WTC11 (cell line): Measurements from ENCODE around the gene ID3. TPM values are rescaled to one million over a fixed set of nuclear protein-coding genes. Genes with fewer than 3 reads are reported as not detected.

ENCODE experiments used
- ATAC-seq: fragments of 200-7000 bp; cut with Tn5 transposase; 2 replicates; pipeline ENCODE4 v1.10.0; 2021; ENCODE audit warnings: mild to moderate bottlenecking, moderate library complexity
- CTCF ChIA-PET: fragments of 300-600 bp; sonication (Branson Sonifier 250); formaldehyde crosslinking; loops from one replicate; lab custom pipeline; 2021; ENCODE audit warnings: antibody characterized with exemption; lab: Charles Lee
- POLR2A ChIA-PET: fragments of 350-600 bp; sonication (Branson Sonifier 250); formaldehyde crosslinking; loops from one replicate; lab custom pipeline; 2021; ENCODE audit warnings: antibody characterized with exemption; lab: Charles Lee
- DNase-seq: peaks from one replicate; pipeline ENCODE4 v3.0.0; 2021; ENCODE audit warnings: low spot score
- H3K27ac Mint-ChIP-seq: 2 replicates; pipeline ENCODE4 v1.8.0; 2021; ENCODE audit warnings: mixed read lengths
- H3K27me3 Mint-ChIP-seq: 2 replicates; pipeline ENCODE4 v1.8.0; 2021; ENCODE audit warnings: low read depth, mild to moderate bottlenecking, moderate library complexity, mixed read lengths
- H3K36me3 Mint-ChIP-seq: 2 replicates; pipeline ENCODE4 v1.8.0; 2021; ENCODE audit warnings: mixed read lengths
- H3K4me1 Mint-ChIP-seq: 2 replicates; pipeline ENCODE4 v1.8.0; 2022; ENCODE audit warnings: mixed read lengths
- H3K4me3 Mint-ChIP-seq: 2 replicates; pipeline ENCODE4 v1.8.0; 2021; ENCODE audit warnings: mild to moderate bottlenecking, moderate library complexity, mixed read lengths
- H3K9me3 Mint-ChIP-seq: 2 replicates; pipeline ENCODE4 v1.8.0; 2021; ENCODE audit warnings: mixed read lengths
- ATF1 ChIP-seq: sonication (generic); formaldehyde crosslinking; IDR thresholded peaks from 2 replicates; pipeline ENCODE4 v1.8.1; 2023; ENCODE audit warnings: mild to moderate bottlenecking, moderate library complexity, missing genetic modification reagents
- CREM ChIP-seq: sonication (generic); formaldehyde crosslinking; IDR thresholded peaks from 2 replicates; pipeline ENCODE4 v1.8.1; 2022; ENCODE audit warnings: mild to moderate bottlenecking, missing genetic modification reagents, moderate library complexity
- ESRRA ChIP-seq: sonication (generic); formaldehyde crosslinking; IDR thresholded peaks from 2 replicates; pipeline ENCODE4 v1.8.1; 2022; ENCODE audit warnings: mild to moderate bottlenecking, missing genetic modification reagents, borderline replicate concordance
- NFATC4 ChIP-seq: fragments of 250-450 bp; sonication (Bioruptor Pico); IDR thresholded peaks from 2 replicates; pipeline ENCODE4 v1.9.0; 2021; ENCODE audit warnings: mild to moderate bottlenecking
- PRRX2 ChIP-seq: fragments of 250-450 bp; sonication (Bioruptor Pico); IDR thresholded peaks from 2 replicates; pipeline ENCODE4 v1.8.0; 2021; ENCODE audit warnings: mild to moderate bottlenecking
- ZNF121 ChIP-seq: sonication (generic); formaldehyde crosslinking; IDR thresholded peaks from 2 replicates; pipeline ENCODE4 v1.8.0; 2023; ENCODE audit warnings: missing genetic modification reagents
- ZNF263 ChIP-seq: sonication (generic); formaldehyde crosslinking; IDR thresholded peaks from 2 replicates; pipeline ENCODE4 v1.8.1; 2022; ENCODE audit warnings: low read depth, mild to moderate bottlenecking, moderate library complexity, missing genetic modification reagents
- ZNF416 ChIP-seq: fragments of 250-450 bp; sonication (Bioruptor Pico); IDR thresholded peaks from 2 replicates; pipeline ENCODE4 v1.9.0; 2021; ENCODE audit warnings: mild to moderate bottlenecking, inconsistent platforms
- ZNF423 ChIP-seq: fragments of 250-450 bp; sonication (Bioruptor Pico); IDR thresholded peaks from 2 replicates; pipeline ENCODE4 v2.1.2; 2022; ENCODE audit warnings: mild to moderate bottlenecking, moderate library complexity
- total RNA-seq: library from RNA; stranded (reverse); gene quantifications from 3 replicates; pipeline ENCODE4 v1.2.3, GENCODE V29; 2021
- TF ChIP-seq, protein P1 (sequence below): fragments of 250-450 bp; sonication (Bioruptor Pico); conservative IDR thresholded peaks from 2 replicates; pipeline ENCODE4 v1.9.0; 2021; ENCODE audit warnings: mild to moderate bottlenecking
- TF ChIP-seq, protein P2 (sequence below): sonication (generic); formaldehyde crosslinking; IDR thresholded peaks from 2 replicates; pipeline ENCODE4 v1.8.1; 2022; ENCODE audit warnings: mild to moderate bottlenecking, missing genetic modification reagents, moderate library complexity, borderline replicate concordance
- TF ChIP-seq, protein P3 (sequence below): sonication (generic); formaldehyde crosslinking; IDR thresholded peaks from 2 replicates; pipeline ENCODE4 v1.8.1; 2022; ENCODE audit warnings: missing genetic modification reagents, borderline replicate concordance
- TF ChIP-seq, protein P4 (sequence below): sonication (generic); formaldehyde crosslinking; IDR thresholded peaks from 2 replicates; pipeline ENCODE4 v1.8.1; 2023; ENCODE audit warnings: mild to moderate bottlenecking, missing genetic modification reagents

The ID3 gene
- total RNA-seq, 1 experiment from 2014 or later: 168 TPM

DNA sequence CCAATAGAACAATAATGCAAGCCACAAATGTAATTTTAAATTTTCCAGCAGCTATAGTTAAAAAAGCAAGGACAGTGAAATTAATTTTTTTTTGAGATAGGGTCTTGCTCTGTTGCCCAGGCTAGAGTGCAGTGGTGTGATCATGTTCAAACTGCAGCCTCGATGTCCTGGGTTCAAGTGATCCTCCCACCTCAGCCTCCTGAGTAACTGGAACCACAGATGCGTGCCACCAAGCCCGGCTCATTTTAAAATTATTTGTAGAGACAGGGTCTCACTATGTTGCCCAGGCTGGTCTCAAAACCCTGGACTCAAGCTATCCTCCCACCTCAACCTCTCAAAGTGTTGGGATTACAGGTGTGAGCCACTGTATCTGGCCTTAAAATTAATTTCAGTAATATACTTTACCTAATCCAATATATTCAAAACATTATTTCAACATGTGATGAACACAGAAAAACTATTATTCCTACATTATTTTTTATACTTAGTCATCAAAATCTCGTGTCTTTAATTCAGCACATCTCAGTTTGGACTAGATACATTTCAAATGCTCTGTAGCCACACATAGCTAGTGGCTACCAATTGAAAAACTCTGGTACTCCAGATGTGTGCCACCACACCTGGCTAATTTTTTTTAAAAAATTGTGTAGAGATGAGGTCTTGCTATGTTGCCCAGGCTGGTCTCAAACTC is 10.8 kb upstream of the ID3 start:
- no peak overlapping the region for H3K4me3 Mint-ChIP-seq
- POLR2A ChIA-PET: interaction anchor here (1.1 to 1.4 kb wide), 2 partner anchors 11 to 14 kb away, joined by 4 to 6 read pairs; partner anchors contain the start of gene ID3
- peak overlapping the region; percentile 42; the same call in 1 of the 2 replicates for H3K27ac Mint-ChIP-seq
- TF ChIP-seq ZNF121 (CRISPR knock-in tag): peak; percentile 96
- no peak for TF ChIP-seq CREM (CRISPR knock-in tag)
- H3K27me3 Mint-ChIP-seq: peaks cover 2% of the 10 kb centered on the region; the same call in 1 of the 2 replicates
- peaks cover 43% of the 10 kb centered on the region for H3K4me1 Mint-ChIP-seq
- no peak for DNase-seq
- peaks cover 6% of the 10 kb centered on the region for H3K9me3 Mint-ChIP-seq
- ATAC-seq: no peak
- H3K36me3 Mint-ChIP-seq: peaks cover 5% of the 10 kb centered on the region
- CTCF ChIA-PET: interaction anchor here (1.1 to 3.7 kb wide), 3 partner anchors 65 to 68 kb away, joined by 4 to 22 read pairs (median 7); no protein-coding TSS in a partner anchor

DNA sequence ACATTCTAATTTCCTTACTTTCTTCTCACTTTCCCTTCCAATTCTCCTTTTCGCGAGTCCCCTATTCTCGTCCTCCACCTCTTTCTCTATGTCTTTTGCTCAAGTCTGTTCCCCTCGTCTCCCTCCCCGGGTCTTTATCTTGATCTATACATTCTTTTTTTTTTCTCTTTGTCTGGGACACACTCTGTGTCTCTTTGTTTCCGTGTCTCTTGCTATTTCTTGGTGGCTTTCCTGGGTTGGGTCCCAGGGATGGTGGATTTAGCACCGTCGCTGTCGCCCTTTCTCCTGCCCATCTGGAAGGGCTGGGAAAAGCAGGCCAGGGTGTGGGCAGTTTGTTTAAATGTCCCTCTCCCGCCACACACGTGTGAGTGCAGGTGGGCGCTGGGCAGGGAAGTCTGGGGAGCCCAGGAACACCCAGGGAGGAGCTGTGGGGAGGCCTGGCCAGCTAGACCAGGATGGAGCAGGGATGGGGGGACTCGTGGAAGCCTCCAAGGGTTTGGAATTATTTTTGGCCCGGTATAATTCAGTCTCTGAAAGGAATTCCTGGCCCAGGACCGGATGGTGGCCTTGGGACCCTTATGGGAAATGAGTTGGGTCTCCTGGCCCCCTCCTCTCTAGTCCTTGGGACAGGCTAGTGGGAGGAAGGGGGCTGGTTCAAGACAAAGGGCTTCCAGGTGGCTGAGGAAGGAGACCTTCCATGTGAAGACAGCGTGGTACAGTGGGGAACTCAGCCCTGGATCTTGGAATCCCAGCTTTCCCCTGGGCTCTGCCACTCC is 9.5 kb upstream of the ID3 start:
- peaks cover 2% of the 10 kb centered on the region; the same call in 1 of the 2 replicates for H3K27me3 Mint-ChIP-seq
- no peaks in the 10 kb centered on the region for H3K36me3 Mint-ChIP-seq
- no peaks in the 10 kb centered on the region for H3K9me3 Mint-ChIP-seq
- TF ChIP-seq ESRRA (CRISPR knock-in tag): no peak
- TF ChIP-seq ATF1 (CRISPR knock-in tag): no peak
- TF ChIP-seq, protein P1, sequence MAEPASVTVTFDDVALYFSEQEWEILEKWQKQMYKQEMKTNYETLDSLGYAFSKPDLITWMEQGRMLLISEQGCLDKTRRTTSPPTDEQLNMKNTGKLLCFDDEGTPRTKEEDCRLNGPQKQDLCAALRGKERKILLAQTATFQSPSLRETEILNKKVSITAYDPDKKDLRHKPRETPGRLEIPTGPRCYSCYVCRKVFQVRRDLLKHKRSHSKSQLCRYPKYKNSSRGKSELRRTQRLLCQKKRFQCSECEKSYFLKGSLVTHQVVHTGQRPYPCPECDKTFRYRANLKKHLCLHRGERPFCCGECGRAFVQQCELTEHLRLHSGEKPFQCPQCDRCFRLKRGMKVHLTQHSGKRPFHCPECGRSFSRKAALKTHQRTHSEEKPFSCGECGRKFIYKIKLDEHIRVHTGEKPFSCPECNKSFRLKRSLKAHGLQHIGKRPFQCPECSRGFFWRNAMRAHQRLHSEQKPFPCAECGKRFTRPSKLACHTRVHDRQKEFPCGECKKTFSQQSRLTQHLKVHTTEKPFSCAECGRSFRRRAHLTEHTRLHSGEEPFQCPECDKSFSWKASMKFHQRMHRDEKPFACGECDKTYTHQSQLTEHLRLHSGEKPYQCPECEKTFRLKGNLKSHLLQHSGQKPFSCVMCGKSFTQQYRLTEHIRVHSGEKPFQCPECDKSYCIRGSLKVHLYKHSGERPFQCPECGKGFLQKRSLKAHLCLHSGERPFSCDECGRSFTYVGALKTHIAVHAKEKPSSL: no peak
- TF ChIP-seq ZNF416 (CRISPR knock-in tag): 0 out of 2 replicates have a peak, but pooled peaks have one; percentile 0
- TF ChIP-seq NFATC4: no peak
- TF ChIP-seq ZNF121 (CRISPR knock-in tag): no peak
- peak overlapping the region; percentile 78 for H3K4me3 Mint-ChIP-seq
- ChIA-PET POLR2A (interaction anchor here (0.9 to 1.9 kb wide), 7 partner anchors 9 to 30 kb away, joined by 3 to 17 read pairs (median 4); partner anchors contain the start of gene ID3), CTCF (interaction anchor here (0.5 to 3.7 kb wide), 6 partner anchors 14 to 1963 kb away, joined by 4 to 22 read pairs (median 6); no protein-coding TSS in a partner anchor)
- no peak for ATAC-seq
- H3K27ac Mint-ChIP-seq: peak overlapping the region; percentile 93
- H3K4me1 Mint-ChIP-seq: peaks cover 56% of the 10 kb centered on the region
- DNase-seq: no peak

DNA sequence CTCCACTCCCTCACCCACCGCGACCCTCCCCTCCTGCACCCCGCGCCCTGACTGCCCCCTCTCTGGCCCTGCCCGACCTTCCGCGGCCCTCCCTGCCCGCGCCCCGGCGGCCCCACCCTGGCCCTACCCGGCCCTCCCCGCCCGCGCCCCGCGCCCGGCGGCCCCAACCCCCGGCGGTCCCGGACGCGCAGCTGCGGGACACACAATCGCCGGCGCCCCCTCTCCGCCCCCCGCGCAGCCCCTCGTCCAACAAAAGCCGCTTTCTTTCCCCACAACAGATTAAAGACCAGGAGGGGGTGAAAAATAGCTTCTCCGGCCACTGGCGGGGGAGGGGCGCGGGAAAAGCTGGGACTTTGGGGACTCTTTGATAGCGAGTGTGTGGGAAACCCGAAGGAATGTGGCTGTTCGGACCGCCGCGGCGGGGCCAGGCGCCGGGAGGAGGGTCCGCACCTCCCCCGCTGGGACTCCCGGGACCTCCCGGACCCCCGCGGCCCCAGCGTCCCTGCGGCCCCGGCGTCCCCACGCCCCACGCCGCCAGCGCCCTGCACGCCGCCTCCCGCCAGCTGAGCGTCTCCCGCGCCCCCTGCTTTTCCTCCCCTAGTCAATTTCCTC is 8.8 kb upstream of the ID3 start:
- H3K27me3 Mint-ChIP-seq: peaks cover 2% of the 10 kb centered on the region; the same call in 1 of the 2 replicates
- peak; percentile 11; the same call in 1 of the 2 replicates for ATAC-seq
- CTCF ChIA-PET: interaction anchor here (0.5 to 4.9 kb wide), 10 partner anchors 12 to 1962 kb away, joined by 3 to 51 read pairs (median 6); no protein-coding TSS in a partner anchor
- peak; percentile 58 for DNase-seq
- H3K9me3 Mint-ChIP-seq: no peaks in the 10 kb centered on the region
- H3K27ac Mint-ChIP-seq: peak overlapping the region; percentile 93
- peak; percentile 87 for TF ChIP-seq ZNF423 (CRISPR knock-in tag)
- TF ChIP-seq, protein P1: no peak
- 0 out of 2 replicates have a peak, but pooled peaks have one; percentile 5 for TF ChIP-seq ZNF416 (CRISPR knock-in tag)
- TF ChIP-seq, all 79 proteins: peak for 2
- POLR2A ChIA-PET: interaction anchor here (0.9 to 1.9 kb wide), 6 partner anchors 9 to 30 kb away, joined by 3 to 17 read pairs (median 4); partner anchors contain the start of gene ID3
- Mint-ChIP-seq H3K36me3 (no peaks in the 10 kb centered on the region), H3K4me3 (peak overlapping the region; percentile 78), H3K4me1 (peaks cover 62% of the 10 kb centered on the region)

DNA sequence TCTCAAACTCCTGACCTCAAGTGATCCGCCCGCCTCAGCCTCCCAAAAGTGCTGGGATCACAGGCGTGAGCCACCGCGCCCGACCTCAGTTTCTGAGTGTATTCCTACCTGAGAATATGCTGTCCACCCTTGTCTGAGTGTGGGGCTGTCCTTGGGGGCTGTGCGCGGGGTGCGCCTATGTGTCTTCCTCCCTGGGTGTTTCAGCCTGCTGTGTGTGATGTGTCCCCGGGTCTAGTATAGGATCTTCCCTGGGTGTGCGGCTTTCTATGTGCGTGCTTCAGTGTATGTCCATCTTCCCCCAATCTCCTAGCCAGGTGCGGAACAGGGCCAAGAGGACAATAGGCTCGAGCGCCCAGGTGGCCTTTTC is 8.3 kb upstream of the ID3 start:
- ATAC-seq: no peak; the same call in 1 of the 2 replicates
- Mint-ChIP-seq H3K4me3 (peak overlapping the region; percentile 66), H3K9me3 (no peaks in the 10 kb centered on the region), H3K27ac (no peak overlapping the region), H3K4me1 (peaks cover 63% of the 10 kb centered on the region), H3K27me3 (peaks cover 2% of the 10 kb centered on the region; the same call in 1 of the 2 replicates), H3K36me3 (no peaks in the 10 kb centered on the region)
- ChIA-PET CTCF (interaction anchor here (0.9 to 4.9 kb wide), 6 partner anchors 12 to 93 kb away, joined by 3 to 51 read pairs (median 5); no protein-coding TSS in a partner anchor), POLR2A (interaction anchor here (0.9 to 1.9 kb wide), 5 partner anchors 8 to 31 kb away, joined by 4 to 17 read pairs (median 4); partner anchors contain the start of gene ID3)
- DNase-seq: no peak
- TF ChIP-seq, protein P2, sequence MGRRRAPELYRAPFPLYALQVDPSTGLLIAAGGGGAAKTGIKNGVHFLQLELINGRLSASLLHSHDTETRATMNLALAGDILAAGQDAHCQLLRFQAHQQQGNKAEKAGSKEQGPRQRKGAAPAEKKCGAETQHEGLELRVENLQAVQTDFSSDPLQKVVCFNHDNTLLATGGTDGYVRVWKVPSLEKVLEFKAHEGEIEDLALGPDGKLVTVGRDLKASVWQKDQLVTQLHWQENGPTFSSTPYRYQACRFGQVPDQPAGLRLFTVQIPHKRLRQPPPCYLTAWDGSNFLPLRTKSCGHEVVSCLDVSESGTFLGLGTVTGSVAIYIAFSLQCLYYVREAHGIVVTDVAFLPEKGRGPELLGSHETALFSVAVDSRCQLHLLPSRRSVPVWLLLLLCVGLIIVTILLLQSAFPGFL (CRISPR knock-in tag): no peak
- TF ChIP-seq, protein P3, sequence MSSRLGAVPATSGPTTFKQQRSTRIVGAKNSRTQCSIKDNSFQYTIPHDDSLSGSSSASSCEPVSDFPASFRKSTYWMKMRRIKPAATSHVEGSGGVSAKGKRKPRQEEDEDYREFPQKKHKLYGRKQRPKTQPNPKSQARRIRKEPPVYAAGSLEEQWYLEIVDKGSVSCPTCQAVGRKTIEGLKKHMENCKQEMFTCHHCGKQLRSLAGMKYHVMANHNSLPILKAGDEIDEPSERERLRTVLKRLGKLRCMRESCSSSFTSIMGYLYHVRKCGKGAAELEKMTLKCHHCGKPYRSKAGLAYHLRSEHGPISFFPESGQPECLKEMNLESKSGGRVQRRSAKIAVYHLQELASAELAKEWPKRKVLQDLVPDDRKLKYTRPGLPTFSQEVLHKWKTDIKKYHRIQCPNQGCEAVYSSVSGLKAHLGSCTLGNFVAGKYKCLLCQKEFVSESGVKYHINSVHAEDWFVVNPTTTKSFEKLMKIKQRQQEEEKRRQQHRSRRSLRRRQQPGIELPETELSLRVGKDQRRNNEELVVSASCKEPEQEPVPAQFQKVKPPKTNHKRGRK (CRISPR knock-in tag): no peak
- TF ChIP-seq, protein P4, sequence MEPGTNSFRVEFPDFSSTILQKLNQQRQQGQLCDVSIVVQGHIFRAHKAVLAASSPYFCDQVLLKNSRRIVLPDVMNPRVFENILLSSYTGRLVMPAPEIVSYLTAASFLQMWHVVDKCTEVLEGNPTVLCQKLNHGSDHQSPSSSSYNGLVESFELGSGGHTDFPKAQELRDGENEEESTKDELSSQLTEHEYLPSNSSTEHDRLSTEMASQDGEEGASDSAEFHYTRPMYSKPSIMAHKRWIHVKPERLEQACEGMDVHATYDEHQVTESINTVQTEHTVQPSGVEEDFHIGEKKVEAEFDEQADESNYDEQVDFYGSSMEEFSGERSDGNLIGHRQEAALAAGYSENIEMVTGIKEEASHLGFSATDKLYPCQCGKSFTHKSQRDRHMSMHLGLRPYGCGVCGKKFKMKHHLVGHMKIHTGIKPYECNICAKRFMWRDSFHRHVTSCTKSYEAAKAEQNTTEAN: no peak
- TF ChIP-seq PRRX2 (CRISPR knock-in tag) (no peak), ZNF263 (CRISPR knock-in tag) (no peak)
